Measurements from ENCODE around the gene SLC35F4. TPM values are rescaled to one million over a fixed set of nuclear protein-coding genes. Genes with fewer than 3 reads are reported as not detected.

The SLC35F4 gene
- total RNA-seq, 1 experiment from 2014 or later = not detected

- no peak overlapping the region for H3K27ac Mint-ChIP-seq (ENCODE audit: unreplicated experiment)
- H3K4me3 Mint-ChIP-seq (ENCODE audit: unreplicated experiment) = no peak overlapping the region
- no TSS peak for BruUV-seq (replicated peaks)
- no peak overlapping the region for H3K4me3 ChIP-seq (ENCODE audit: low read depth, low read length)
- no peaks in the 10 kb centered on the region for H3K9me3 Mint-ChIP-seq (ENCODE audit: unreplicated experiment)
- no peak for TF ChIP-seq CTCF (IDR thresholded peaks at IDR 0.05; ENCODE audit: insufficient read depth in 1 of 2, low read depth in 1 of 2, low read length in 1 of 2, severe bottlenecking in 1 of 2, unreplicated experiment in 1 of 2)
- no peaks in the 10 kb centered on the region for H3K4me1 Mint-ChIP-seq (ENCODE audit: low read depth, unreplicated experiment)
- ChIA-PET CTCF (no interaction called here), POLR2A (no interaction called here)
- intact Hi-C loops (cut with micrococcal nuclease; ENCODE audit: unreplicated experiment) = no loop called here
- H3K27me3 Mint-ChIP-seq (ENCODE audit: insufficient read depth, unreplicated experiment) = peaks cover 13% of the 10 kb centered on the region
- DNase-seq = no peak
- no peaks in the 10 kb centered on the region for H3K9me3 ChIP-seq
- H3K4me1 ChIP-seq = no peaks in the 10 kb centered on the region
- no peaks in the 10 kb centered on the region for H3K27me3 ChIP-seq (replicated peaks; ENCODE audit: control insufficient read depth, insufficient read depth, low read length)
- no peaks in the 10 kb centered on the region for H3K36me3 ChIP-seq (ENCODE audit: control insufficient read depth, insufficient read depth, low read length)
- no peaks in the 10 kb centered on the region for H3K36me3 Mint-ChIP-seq (ENCODE audit: insufficient read depth, unreplicated experiment)
Measured at GRCh38 chr14:57714487-57714931, 151.4 kb downstream of the SLC35F4 start.

GRCh38 chr14:57712698-57713097 lies 153.2 kb downstream of the SLC35F4 start:
- TF ChIP-seq CTCF (IDR thresholded peaks at IDR 0.05; ENCODE audit: insufficient read depth in 1 of 2, low read depth in 1 of 2, low read length in 1 of 2, severe bottlenecking in 1 of 2, unreplicated experiment in 1 of 2) = no peak
- no TSS peak for BruUV-seq (replicated peaks)
- no peak for DNase-seq
- Mint-ChIP-seq H3K4me1 (ENCODE audit: low read depth, unreplicated experiment) (no peaks in the 10 kb centered on the region), H3K27ac (ENCODE audit: unreplicated experiment) (no peak overlapping the region), H3K27me3 (ENCODE audit: insufficient read depth, unreplicated experiment) (peaks cover 13% of the 10 kb centered on the region), H3K36me3 (ENCODE audit: insufficient read depth, unreplicated experiment) (no peaks in the 10 kb centered on the region), H3K4me3 (ENCODE audit: unreplicated experiment) (no peak overlapping the region), H3K9me3 (ENCODE audit: unreplicated experiment) (peaks cover 14% of the 10 kb centered on the region)
- no peaks in the 10 kb centered on the region for H3K4me1 ChIP-seq
- intact Hi-C loops (cut with micrococcal nuclease; ENCODE audit: unreplicated experiment) = no loop called here
- CTCF ChIA-PET = interaction anchor here (1.1 kb wide), 1 partner anchor 20 kb away, joined by 3 read pairs; no protein-coding TSS in a partner anchor
- no peaks in the 10 kb centered on the region for H3K9me3 ChIP-seq
- no peak overlapping the region for H3K4me3 ChIP-seq (ENCODE audit: low read depth, low read length)
- POLR2A ChIA-PET = no interaction called here
- no peaks in the 10 kb centered on the region for H3K36me3 ChIP-seq (ENCODE audit: control insufficient read depth, insufficient read depth, low read length)
- no peaks in the 10 kb centered on the region for H3K27me3 ChIP-seq (replicated peaks; ENCODE audit: control insufficient read depth, insufficient read depth, low read length)

DNA sequence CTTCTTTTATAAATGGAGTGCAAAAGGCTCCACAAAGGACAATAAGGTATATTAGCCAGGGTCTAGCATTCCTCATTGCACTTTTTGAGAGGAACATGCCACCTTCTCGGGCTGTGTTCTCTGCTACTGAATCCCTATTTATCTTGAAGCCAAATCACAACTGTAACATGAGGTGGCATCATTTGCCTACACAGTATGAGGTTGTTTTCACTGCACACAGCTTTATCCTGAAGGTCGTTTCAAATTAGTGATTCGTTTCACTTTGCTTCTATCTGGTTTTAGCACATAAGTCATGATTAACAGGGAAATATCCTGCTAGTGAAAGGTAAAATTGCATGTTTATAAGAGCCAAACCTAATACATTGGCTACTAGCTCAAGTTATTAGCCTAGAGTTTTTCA lies 153.8 kb downstream of the SLC35F4 start:
- Mint-ChIP-seq H3K27me3 (ENCODE audit: insufficient read depth, unreplicated experiment) (peaks cover 13% of the 10 kb centered on the region), H3K4me3 (ENCODE audit: unreplicated experiment) (no peak overlapping the region), H3K27ac (ENCODE audit: unreplicated experiment) (no peak overlapping the region), H3K36me3 (ENCODE audit: insufficient read depth, unreplicated experiment) (no peaks in the 10 kb centered on the region), H3K4me1 (ENCODE audit: low read depth, unreplicated experiment) (no peaks in the 10 kb centered on the region), H3K9me3 (ENCODE audit: unreplicated experiment) (peaks cover 20% of the 10 kb centered on the region)
- Histone ChIP-seq H3K4me3 (ENCODE audit: low read depth, low read length) (no peak overlapping the region), H3K27me3 (replicated peaks; ENCODE audit: control insufficient read depth, insufficient read depth, low read length) (no peaks in the 10 kb centered on the region), H3K9me3 (no peaks in the 10 kb centered on the region), H3K4me1 (no peaks in the 10 kb centered on the region), H3K36me3 (ENCODE audit: control insufficient read depth, insufficient read depth, low read length) (no peaks in the 10 kb centered on the region)
- TF ChIP-seq CTCF (IDR thresholded peaks at IDR 0.05; ENCODE audit: insufficient read depth in 1 of 2, low read depth in 1 of 2, low read length in 1 of 2, severe bottlenecking in 1 of 2, unreplicated experiment in 1 of 2) = no peak
- ChIA-PET POLR2A (no interaction called here), CTCF (interaction anchor here (1.1 kb wide), 1 partner anchor 20 kb away, joined by 3 read pairs; no protein-coding TSS in a partner anchor)
- intact Hi-C loops (cut with micrococcal nuclease; ENCODE audit: unreplicated experiment) = no loop called here
- no TSS peak for BruUV-seq (replicated peaks)
- no peak for DNase-seq

Measured in Caco-2 (cell line).